Skeletal muscle tissue (tissue), 4 donors: ENCODE results near the gene DLG2. TPM values are rescaled to one million over a fixed set of nuclear protein-coding genes. Genes with fewer than 3 reads are reported as not detected.

Source experiments
- H3K27ac ChIP-seq: one replicate; pipeline ENCODE4 v1.7.0; 2013; ENCODE audit warnings: mild to moderate bottlenecking, low read depth, low read length, inconsistent platforms
- H3K27me3 ChIP-seq, 3 donors: one replicate each; pipeline ENCODE4 v1.7.0; 2013; ENCODE audit warnings: low read length in 3 of 3; ENCODE audit not compliant: control insufficient read depth in 3 of 3, insufficient read depth in 3 of 3
- H3K36me3 ChIP-seq, 3 donors: one replicate each; pipeline ENCODE4 v1.7.0; 2013; ENCODE audit warnings: low read length in 3 of 3; ENCODE audit not compliant: control insufficient read depth in 3 of 3, insufficient read depth in 3 of 3
- H3K4me1 ChIP-seq, 3 donors: one replicate each; pipeline ENCODE4 v1.7.0; 2013; ENCODE audit warnings: low read length in 3 of 3, mild to moderate bottlenecking in 3 of 3; ENCODE audit not compliant: control insufficient read depth in 3 of 3, insufficient read depth in 3 of 3
- H3K4me3 ChIP-seq, 3 donors: one replicate each; pipeline ENCODE4 v1.7.0; 2013; ENCODE audit warnings: low read length in 3 of 3
- H3K9ac ChIP-seq, 3 donors: one replicate each; pipeline ENCODE4 v1.7.0; 2013; ENCODE audit warnings: low read length in 3 of 3, mild to moderate bottlenecking in 3 of 3, moderate library complexity in 2 of 3, low read depth in 1 of 3
- H3K9me3 ChIP-seq, 3 donors: one replicate each; pipeline ENCODE4 v1.7.0; 2013; ENCODE audit warnings: low read length in 3 of 3; ENCODE audit not compliant: control insufficient read depth in 3 of 3
- total RNA-seq: library from RNA; depleted of rRNA; stranded (reverse); fragments of >200 nt; gene quantifications from one replicate; pipeline ENCODE4 v1.2.3, GENCODE V29; 2014
- donor health status: Osteomylitis.

The DLG2 gene
- total RNA-seq, 1 donor from 2014 or later = 18.3 TPM

GRCh38 chr11:83826078-83826477 is 1801.1 kb downstream of the DLG2 start:
- H3K4me3 ChIP-seq = no peak overlapping the region
- no peak overlapping the region for H3K27ac ChIP-seq
- no peak overlapping the region for H3K9ac ChIP-seq
- no peaks in the 10 kb centered on the region for H3K36me3 ChIP-seq
- H3K9me3 ChIP-seq = no peaks in the 10 kb centered on the region
- H3K27me3 ChIP-seq = no peaks in the 10 kb centered on the region
- H3K4me1 ChIP-seq = no peaks in the 10 kb centered on the region

- no peak overlapping the region for H3K9ac ChIP-seq
- H3K4me1 ChIP-seq = no peaks in the 10 kb centered on the region
- H3K27ac ChIP-seq = no peak overlapping the region
- no peaks in the 10 kb centered on the region for H3K36me3 ChIP-seq
- no peak overlapping the region for H3K4me3 ChIP-seq
- H3K27me3 ChIP-seq = no peaks in the 10 kb centered on the region
- no peaks in the 10 kb centered on the region for H3K9me3 ChIP-seq
Measured at GRCh38 chr11:83823461-83824025, 1803.6 kb downstream of the DLG2 start.

- H3K27me3 ChIP-seq = no peaks in the 10 kb centered on the region
- no peaks in the 10 kb centered on the region for H3K9me3 ChIP-seq
- no peak overlapping the region for H3K9ac ChIP-seq
- no peaks in the 10 kb centered on the region for H3K36me3 ChIP-seq
- H3K4me1 ChIP-seq = no peaks in the 10 kb centered on the region
- H3K27ac ChIP-seq = no peak overlapping the region
- no peak overlapping the region for H3K4me3 ChIP-seq
Measured at GRCh38 chr11:83819931-83820549, 1807.1 kb downstream of the DLG2 start.

- Histone ChIP-seq H3K36me3 (no peaks in the 10 kb centered on the region), H3K9ac (no peak overlapping the region), H3K9me3 (no peaks in the 10 kb centered on the region), H3K27ac (no peak overlapping the region), H3K27me3 (no peaks in the 10 kb centered on the region), H3K4me1 (no peaks in the 10 kb centered on the region), H3K4me3 (no peak overlapping the region)
Measured at GRCh38 chr11:83818349-83818748, 1808.8 kb downstream of the DLG2 start.

GRCh38 chr11:83816572-83817187 is 1810.5 kb downstream of the DLG2 start:
- no peak overlapping the region for H3K9ac ChIP-seq
- no peak overlapping the region for H3K27ac ChIP-seq
- no peak overlapping the region for H3K4me3 ChIP-seq
- no peaks in the 10 kb centered on the region for H3K27me3 ChIP-seq
- H3K9me3 ChIP-seq = no peaks in the 10 kb centered on the region
- H3K36me3 ChIP-seq = no peaks in the 10 kb centered on the region
- H3K4me1 ChIP-seq = no peaks in the 10 kb centered on the region

GRCh38 chr11:83815736-83816135 is 1811.4 kb downstream of the DLG2 start:
- H3K9ac ChIP-seq = no peak overlapping the region
- no peaks in the 10 kb centered on the region for H3K27me3 ChIP-seq
- H3K4me1 ChIP-seq = no peaks in the 10 kb centered on the region
- no peaks in the 10 kb centered on the region for H3K9me3 ChIP-seq
- no peak overlapping the region for H3K4me3 ChIP-seq
- no peaks in the 10 kb centered on the region for H3K36me3 ChIP-seq
- H3K27ac ChIP-seq = no peak overlapping the region

- H3K9ac ChIP-seq = no peak overlapping the region
- H3K27me3 ChIP-seq = no peaks in the 10 kb centered on the region
- no peak overlapping the region for H3K27ac ChIP-seq
- H3K4me3 ChIP-seq = no peak overlapping the region
- H3K4me1 ChIP-seq = no peaks in the 10 kb centered on the region
- H3K9me3 ChIP-seq = no peaks in the 10 kb centered on the region
- H3K36me3 ChIP-seq = no peaks in the 10 kb centered on the region
Measured at GRCh38 chr11:83813296-83813695, 1813.8 kb downstream of the DLG2 start.

- no peaks in the 10 kb centered on the region for H3K36me3 ChIP-seq
- H3K4me3 ChIP-seq = no peak overlapping the region
- no peaks in the 10 kb centered on the region for H3K27me3 ChIP-seq
- no peaks in the 10 kb centered on the region for H3K4me1 ChIP-seq
- no peak overlapping the region for H3K27ac ChIP-seq
- no peak overlapping the region for H3K9ac ChIP-seq
- no peaks in the 10 kb centered on the region for H3K9me3 ChIP-seq
Measured at GRCh38 chr11:83809274-83809673, 1817.9 kb downstream of the DLG2 start.

GRCh38 chr11:83801799-83802198 is 1825.3 kb downstream of the DLG2 start:
- no peaks in the 10 kb centered on the region for H3K4me1 ChIP-seq
- no peak overlapping the region for H3K27ac ChIP-seq
- H3K9ac ChIP-seq = no peak overlapping the region
- H3K9me3 ChIP-seq = no peaks in the 10 kb centered on the region
- no peak overlapping the region for H3K4me3 ChIP-seq
- H3K27me3 ChIP-seq = no peaks in the 10 kb centered on the region
- no peaks in the 10 kb centered on the region for H3K36me3 ChIP-seq

GRCh38 chr11:83793310-83793709 is 1833.8 kb downstream of the DLG2 start:
- Histone ChIP-seq H3K4me3 (no peak overlapping the region), H3K9ac (no peak overlapping the region), H3K9me3 (peaks cover 0 to 2% (median 0%) of the 10 kb centered on the region in 3 donors), H3K27ac (no peak overlapping the region), H3K36me3 (no peaks in the 10 kb centered on the region), H3K27me3 (no peaks in the 10 kb centered on the region), H3K4me1 (no peaks in the 10 kb centered on the region)
